Cardiac septum (tissue), 1 donor: ENCODE measurements around the gene COX7A2. TPM values are rescaled to one million over a fixed set of nuclear protein-coding genes. Genes with fewer than 3 reads are reported as not detected.

ENCODE experiments used
- DNase-seq: peaks from one replicate; pipeline ENCODE4 v3.0.0-alpha.2; 2020; ENCODE audit warnings: low spot score
- intact Hi-C: fragments of 100-400 bp; cut with DNase I; formaldehyde crosslinking; loops from one replicate; pipeline ENCODE4 v1.14.0; 2022
- total RNA-seq: library from RNA; stranded (reverse); fragmentation: NEBNext Ultra II Directional; extraction: Animal tissue kit (Norgen Biotek cat#: 25700); gene quantifications from one replicate; pipeline ENCODE4 v1.2.1, GENCODE V29; 2021
- donor health status: DM: no; HTN: no; CAD: no.

COX7A2 gene
- total RNA-seq, 1 donor from 2014 or later: 890 TPM

DNA sequence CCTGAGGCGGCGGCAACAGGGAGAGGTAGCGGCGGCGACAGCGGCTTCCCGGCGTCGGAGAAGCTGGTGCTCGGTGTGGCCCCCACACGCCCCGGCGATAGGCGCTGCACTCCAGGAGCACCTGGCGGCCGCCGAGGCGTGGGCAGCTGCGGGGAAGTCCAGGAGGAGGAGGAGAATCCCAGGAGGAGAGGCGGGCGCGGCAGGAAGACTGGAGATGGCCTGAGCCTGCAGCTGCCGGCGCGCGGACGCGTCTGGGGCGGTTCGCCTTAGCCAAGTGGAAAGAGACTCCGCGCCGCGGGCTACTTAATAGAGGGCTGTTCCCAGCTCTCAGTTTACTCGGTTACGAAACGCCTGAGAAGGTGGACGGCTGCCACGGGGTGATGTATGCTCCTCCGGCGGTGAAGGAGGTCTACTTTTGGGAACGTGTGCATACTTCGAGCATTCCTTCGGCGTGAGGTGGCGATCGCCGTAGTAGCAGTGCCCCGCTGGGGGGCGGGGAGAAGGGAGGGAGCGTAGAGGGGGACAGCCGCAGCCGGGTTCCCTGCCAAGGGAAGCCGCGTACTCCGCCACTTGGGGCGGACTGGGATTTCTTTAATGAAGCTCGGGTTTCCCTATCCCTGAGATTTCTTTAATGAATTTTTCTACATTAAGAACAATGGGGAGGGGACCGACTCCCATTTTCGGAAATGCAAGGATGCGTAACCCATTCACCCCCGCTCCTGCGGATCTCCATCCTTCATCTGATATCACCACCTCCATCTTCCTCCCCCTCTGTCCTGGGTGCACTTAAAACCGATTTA is 37.6 kb downstream of the COX7A2 start, which contains the start of gene COL12A1:
Gene COL12A1 (minus strand): TSS at position 278 of the 800 bp plus-strand sequence. CDS start 3,261 bp downstream, outside the sequence.
- intact Hi-C loops: loop anchor here (5.0 to 10.0 kb wide), 9 partner anchors 381 to 1349 kb away; no protein-coding TSS in a partner anchor
- DNase-seq: peak; percentile 91

DNA sequence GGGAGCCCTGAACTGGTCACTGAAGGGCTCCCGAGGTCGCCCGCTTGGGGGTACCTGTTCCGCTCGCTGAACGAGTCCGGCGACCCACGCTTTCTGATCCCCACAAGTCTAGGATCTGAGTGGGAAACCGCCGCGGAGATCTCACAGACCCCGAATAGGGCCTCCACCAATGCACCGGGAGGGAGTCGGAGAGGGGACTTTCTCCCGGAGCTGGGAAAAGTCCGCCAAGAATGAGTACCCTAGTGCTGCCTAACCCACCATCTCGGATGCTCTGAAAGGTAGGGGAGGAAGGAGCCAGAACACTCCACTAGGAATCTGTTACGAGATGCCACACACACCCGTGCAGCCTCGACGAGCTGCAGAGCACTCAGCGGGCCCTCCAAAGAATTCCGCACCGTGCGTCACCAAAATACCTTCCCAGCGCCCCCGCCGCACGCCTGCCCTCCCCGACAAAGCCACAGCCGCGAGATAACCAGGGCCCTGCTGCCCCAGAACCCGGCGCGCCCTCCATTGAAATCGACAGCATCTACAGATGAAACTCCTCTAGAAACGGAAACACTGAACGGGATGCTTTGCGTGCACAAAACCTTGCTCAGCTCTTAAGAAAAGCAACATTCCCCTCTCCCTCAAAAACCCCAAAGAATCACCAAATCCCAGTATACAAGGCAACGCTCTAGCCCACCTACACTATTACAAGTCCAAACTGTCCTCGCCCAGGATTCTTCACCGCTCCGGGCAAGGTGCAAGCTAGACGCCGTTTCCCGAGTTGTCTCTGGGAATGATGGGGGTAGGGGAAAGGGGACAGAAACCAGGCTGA is 38.4 kb downstream of the COX7A2 start:
- no peak for DNase-seq

DNA sequence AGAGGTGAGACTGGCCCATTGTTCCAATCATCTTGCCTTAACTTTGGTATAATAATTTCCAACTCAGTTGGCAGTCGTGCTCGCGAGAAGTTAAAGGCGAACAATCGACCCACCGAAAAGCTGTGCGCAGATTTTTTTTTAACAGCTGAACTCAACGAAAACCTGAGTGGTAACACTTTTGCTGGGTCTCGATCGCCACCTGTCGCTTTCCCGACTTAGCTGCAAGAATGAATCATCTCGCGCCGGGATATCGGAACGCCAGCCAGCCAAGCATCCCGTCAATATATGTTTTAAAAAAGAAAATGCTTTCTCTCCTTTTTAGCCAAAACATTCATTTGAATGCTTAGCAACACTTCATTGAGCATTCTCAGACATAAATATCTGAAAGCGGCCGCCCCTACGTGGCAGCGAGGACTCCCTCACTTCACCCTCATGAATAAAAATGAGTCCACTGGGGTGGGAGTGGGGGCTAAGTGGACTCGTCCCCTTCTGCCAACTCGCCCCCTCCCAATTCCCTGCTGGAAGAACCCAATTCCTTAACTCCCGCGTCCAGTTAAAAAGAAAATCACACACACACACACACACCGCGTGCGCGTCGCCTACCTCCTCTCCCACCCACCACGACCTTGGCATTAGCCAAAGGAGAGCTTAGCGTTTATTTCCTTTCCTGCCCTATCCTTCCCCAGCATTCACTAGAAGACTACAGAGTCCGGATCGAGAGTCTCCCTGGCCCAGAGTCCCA is 39.2 kb downstream of the COX7A2 start:
- DNase-seq: peak; percentile 82
- intact Hi-C loops: loop anchor here (5.0 to 10.0 kb wide), 6 partner anchors 107 to 920 kb away; no protein-coding TSS in a partner anchor

More for the DNA sequence above, 38.4 kb downstream of the COX7A2 start:
- intact Hi-C loops: loop anchor here (5.0 to 10.0 kb wide), 10 partner anchors 108 to 1348 kb away; no protein-coding TSS in a partner anchor

DNA sequence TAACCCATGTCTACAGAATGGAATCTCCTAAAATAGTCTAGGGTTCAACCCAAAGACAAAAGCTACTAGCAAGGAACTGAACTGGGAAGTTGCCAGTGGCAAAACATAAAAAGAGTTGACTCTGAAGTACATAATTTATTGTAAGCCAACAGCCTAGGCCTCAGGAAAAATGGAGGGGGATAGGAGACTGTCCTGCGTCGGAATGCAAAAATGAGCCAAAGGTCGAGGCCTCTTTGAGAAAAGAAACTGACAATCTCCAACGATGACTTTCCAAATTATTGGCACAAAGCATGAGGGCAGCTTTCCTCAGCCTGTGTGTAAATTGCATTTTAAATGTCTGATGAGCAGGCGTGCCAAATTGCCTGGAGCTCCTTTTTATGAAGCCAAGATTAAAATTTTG is 39.9 kb downstream of the COX7A2 start:
- no peak for DNase-seq
- intact Hi-C loops: loop anchor here (5.0 to 10.0 kb wide), 6 partner anchors 106 to 919 kb away; no protein-coding TSS in a partner anchor

DNA sequence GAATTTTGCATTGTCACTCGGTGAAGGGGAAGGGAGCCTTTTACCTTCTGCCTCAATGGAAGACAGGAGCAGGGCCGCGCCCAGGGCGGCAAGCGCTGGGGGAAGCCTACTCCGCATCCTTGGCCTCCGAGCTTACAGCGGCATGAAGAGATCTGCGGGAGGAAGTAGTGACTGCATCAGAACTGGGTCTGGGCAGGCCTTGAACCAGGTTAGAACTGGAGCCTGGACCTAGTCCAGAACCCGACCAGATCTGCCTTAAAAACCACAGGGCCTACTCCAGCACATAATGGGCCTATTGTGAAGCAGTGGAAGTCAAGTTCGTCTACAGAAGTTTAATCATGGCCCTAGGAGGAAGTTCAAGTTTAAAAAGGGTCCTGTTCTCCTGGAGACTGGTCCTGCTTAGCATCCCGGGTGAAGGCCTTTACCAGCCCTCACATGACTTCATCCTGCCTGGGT is 40.9 kb downstream of the COX7A2 start:
- intact Hi-C loops: loop anchor here (5.0 to 10.0 kb wide), 6 partner anchors 105 to 918 kb away; no protein-coding TSS in a partner anchor

DNA sequence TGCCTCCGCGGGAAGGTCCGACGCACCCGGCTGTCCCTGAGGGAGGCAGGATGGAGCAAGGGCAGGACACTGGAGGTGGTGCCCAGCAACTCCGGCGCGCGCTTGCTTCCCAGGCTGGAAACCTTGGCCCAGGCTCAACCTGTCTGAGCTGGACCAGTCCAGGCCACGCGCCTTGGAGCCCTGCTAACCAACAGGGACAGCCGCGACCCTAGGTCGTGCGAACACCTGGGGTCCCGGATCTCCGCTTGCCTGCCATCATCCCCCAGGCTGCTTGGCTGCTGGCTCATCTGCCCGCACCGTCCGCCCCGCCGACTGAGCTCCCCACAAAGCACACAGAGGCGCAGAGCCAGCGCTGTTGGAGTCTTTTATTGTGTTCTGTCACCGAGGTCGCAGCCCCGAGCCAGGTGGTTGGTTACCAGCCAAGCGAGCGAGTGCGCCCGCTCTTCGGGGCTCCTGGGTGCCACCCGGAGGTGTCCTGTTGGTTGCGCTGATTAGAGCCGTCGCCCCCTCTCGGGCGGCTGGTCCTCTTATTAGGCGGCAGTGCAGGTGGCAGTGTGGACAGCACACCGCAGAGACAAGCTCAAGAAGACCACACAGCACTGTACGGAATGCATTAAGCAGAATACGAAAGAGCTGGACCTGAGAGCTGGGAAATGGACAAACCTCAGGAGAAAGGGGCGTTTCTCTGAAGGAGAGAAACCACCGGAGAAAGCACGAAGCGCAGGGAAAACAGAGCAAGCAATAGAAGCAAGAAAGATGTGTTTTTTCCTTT is 41.5 kb downstream of the COX7A2 start:
- intact Hi-C loops: loop anchor here (5.0 to 10.0 kb wide), 6 partner anchors 105 to 917 kb away; no protein-coding TSS in a partner anchor

More for the DNA sequence above, 40.9 kb downstream of the COX7A2 start:
- no peak for DNase-seq

DNA sequence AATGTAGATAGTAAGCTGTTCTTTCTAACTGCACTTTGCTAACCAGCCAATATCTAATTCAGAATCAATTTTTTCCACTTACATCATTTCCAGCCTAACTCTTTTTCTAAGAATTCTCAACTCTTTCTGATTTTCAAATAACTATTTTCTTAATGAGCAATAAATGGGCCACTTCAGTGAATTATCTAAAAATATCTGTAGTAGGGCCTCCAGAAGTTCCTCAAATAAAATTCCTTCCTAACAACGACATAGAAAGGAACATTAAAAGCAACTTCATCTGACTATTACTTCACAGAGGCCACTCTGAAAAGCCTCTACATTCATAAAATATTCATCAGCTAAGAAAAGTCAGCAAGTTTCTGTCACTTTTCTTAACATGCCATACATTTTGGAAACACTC is 42.6 kb downstream of the COX7A2 start:
- intact Hi-C loops: loop anchor here (5.0 to 10.0 kb wide), 6 partner anchors 104 to 916 kb away; no protein-coding TSS in a partner anchor
- no peak for DNase-seq

More for the DNA sequence above, 41.5 kb downstream of the COX7A2 start:
- DNase-seq: no peak

DNA sequence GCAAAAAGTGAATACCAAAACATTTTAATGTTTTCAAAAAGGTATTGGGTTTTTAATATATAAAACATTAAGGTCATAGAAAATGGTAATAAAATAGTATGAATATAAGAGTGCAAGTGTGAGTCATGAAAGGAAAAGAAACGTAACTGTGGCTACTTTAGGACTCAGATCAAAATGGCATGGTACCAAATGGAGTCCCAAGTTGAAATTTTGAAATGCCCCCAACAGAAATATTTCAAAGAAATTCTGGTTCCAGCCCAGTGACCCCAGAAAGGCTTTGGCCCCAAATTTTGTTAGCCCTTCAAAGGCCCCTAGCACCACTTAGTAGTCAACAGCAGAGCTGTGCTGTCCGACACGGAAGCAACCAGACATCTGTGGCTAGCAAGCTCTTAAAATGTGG is 43.7 kb downstream of the COX7A2 start:
- intact Hi-C loops: loop anchor here (5.0 to 10.0 kb wide), 6 partner anchors 103 to 915 kb away; no protein-coding TSS in a partner anchor
- no peak for DNase-seq

DNA sequence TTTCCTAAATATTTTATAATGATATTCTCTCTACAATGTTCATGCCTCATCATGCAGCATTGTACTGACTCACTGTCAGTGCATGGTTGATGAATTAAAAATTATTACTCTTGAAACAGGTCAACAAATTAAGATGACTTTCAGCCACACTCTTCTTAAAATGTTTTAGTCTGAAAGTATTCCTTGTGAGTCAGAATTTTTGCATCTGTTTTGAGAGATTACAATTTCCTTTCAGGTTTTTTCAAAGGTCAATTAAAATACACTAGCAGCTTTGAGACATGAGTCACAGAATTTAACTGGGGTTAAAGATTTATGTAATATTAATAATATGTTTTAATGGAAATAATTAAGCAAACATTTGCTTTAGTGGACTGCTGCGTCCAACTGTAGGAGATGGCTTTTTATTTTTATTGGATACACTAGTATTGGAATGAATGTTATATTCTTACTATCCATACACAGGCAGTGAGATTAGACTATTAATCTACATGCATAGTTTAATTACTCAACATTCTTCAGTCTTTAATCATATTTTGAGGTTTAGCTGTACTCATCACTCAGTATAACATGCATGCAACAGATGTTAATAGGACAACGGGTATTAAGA is 47.4 kb downstream of the COX7A2 start:
- no peak for DNase-seq

DNA sequence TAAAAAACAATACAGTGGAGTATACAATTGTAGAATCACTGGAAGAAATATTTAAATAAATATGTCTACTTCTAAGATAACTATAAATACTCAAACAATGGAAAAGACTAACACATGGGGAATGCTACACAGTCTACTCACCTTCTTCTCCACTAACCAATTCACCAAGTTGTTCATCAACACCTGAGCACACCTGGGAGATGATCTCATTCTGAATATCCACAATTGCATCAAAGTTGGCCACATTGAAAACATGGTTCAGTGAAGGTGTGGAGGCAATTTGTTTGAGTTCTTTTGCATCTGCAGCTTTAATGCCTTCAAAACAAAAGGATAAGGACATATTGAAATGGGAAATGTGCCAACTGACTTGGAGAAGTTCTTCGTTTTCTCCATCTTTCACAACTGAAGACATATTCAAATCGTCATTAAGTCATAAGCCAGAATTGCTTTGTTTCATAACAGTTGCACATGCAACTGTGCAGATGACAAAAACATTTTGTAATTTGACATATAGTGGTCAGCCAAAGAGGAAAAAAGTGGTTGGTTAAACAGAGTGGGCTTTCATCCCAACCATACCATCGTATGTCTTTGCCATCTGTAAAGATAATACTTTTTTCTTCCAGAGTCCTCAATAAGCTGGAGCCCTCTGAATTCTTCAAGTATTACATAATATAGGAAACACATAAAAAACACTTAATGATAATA is 55.2 kb downstream of the COX7A2 start:
- intact Hi-C loops: no loop called here
- DNase-seq: no peak

More for the DNA sequence above, 47.4 kb downstream of the COX7A2 start:
- intact Hi-C loops: no loop called here

Other genes starting within 250 kb of the COX7A2 start
- 40.3 TPM for gene COL12A1, start 37.7 kb downstream of the COX7A2 start, total RNA-seq
- 57.4 TPM for gene TMEM30A, start 41.0 kb upstream of the COX7A2 start, total RNA-seq
- gene FILIP1, start 250.0 kb upstream of the COX7A2 start, total RNA-seq: 183 TPM